GM19193 (cell line): Measurements from ENCODE around the gene KCNK13.

Experiments
- POLR2A ChIP-seq: IDR thresholded peaks from 4 replicates; pipeline ENCODE4 v1.6.1; 2011; ENCODE audit not compliant: insufficient read depth, insufficient read length; ENCODE audit errors: extremely low read depth

The KCNK13 gene

GRCh38 chr14:90095096-90095495, 33.3 kb downstream of the KCNK13 start:
- no peak for TF ChIP-seq POLR2A

GRCh38 chr14:90096566-90096965, 34.8 kb downstream of the KCNK13 start:
- TF ChIP-seq POLR2A, result no peak

- TF ChIP-seq POLR2A, result no peak
Measured at GRCh38 chr14:90103808-90104207, 42.0 kb downstream of the KCNK13 start.

- no peak for TF ChIP-seq POLR2A
Measured at GRCh38 chr14:90105756-90106155, 44.0 kb downstream of the KCNK13 start.

GRCh38 chr14:90107789-90108188, 46.0 kb downstream of the KCNK13 start:
- no peak for TF ChIP-seq POLR2A

- TF ChIP-seq POLR2A, result no peak
Measured at GRCh38 chr14:90109858-90110257, 48.1 kb downstream of the KCNK13 start.

GRCh38 chr14:90111895-90112534, 50.2 kb downstream of the KCNK13 start:
- no peak for TF ChIP-seq POLR2A

- TF ChIP-seq POLR2A, result no peak
Measured at GRCh38 chr14:90114554-90114953, 52.8 kb downstream of the KCNK13 start.

GRCh38 chr14:90115780-90116179, 54.0 kb downstream of the KCNK13 start:
- TF ChIP-seq POLR2A, result no peak

GRCh38 chr14:90116444-90116843, 54.6 kb downstream of the KCNK13 start:
- TF ChIP-seq POLR2A, result no peak

- TF ChIP-seq POLR2A, result no peak
Measured at GRCh38 chr14:90118027-90118426, 56.2 kb downstream of the KCNK13 start.

- no peak for TF ChIP-seq POLR2A
Measured at GRCh38 chr14:90126260-90126659, 64.5 kb downstream of the KCNK13 start.

- no peak for TF ChIP-seq POLR2A
Measured at GRCh38 chr14:90132821-90133570, 71.2 kb downstream of the KCNK13 start.

GRCh38 chr14:90136904-90137303, 75.1 kb downstream of the KCNK13 start:
- no peak for TF ChIP-seq POLR2A

- TF ChIP-seq POLR2A, result no peak
Measured at GRCh38 chr14:90137807-90138206, 76.0 kb downstream of the KCNK13 start.

- TF ChIP-seq POLR2A, result no peak
Measured at GRCh38 chr14:90139199-90139598, 77.4 kb downstream of the KCNK13 start.

GRCh38 chr14:90140298-90140955, 78.6 kb downstream of the KCNK13 start:
- no peak for TF ChIP-seq POLR2A

- TF ChIP-seq POLR2A, result no peak
Measured at GRCh38 chr14:90140956-90141316, 79.1 kb downstream of the KCNK13 start.
